Epithelial cell of prostate (primary cell): Measurements from ENCODE around the gene SPATS2.

Source experiments
- DNase-seq: peaks from one replicate; pipeline ENCODE4 v3.0.0-alpha.2; 2011; ENCODE audit warnings: low read depth, low spot score
- H3K27ac ChIP-seq: fragments of 450-650 bp; 2 replicates; pipeline ENCODE4 v1.5.1; 2017; ENCODE audit warnings: mild to moderate bottlenecking

Gene SPATS2

DNA sequence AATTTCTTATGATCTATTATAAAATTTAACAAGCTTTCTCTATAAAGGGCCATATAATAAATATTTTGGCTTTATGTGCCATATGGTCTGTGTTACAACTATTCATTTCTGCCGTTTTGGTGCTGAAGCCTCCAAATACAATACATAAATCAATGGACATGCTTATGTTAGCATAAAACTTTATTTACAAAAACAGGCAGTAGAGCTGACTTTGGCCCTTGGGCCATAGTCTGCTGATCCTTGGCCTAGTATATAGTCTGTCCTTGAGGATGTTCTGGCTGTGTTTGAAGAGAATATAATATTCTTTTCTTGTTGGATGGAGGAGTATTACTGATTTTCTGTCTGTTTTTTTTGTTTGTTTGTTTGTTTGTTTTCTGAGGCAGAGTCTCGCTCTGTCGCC lies 81.6 kb downstream of the SPATS2 start:
- H3K27ac ChIP-seq = no peak overlapping the region
- DNase-seq = no peak

GRCh38 chr12:49451468-49452259 lies 84.4 kb downstream of the SPATS2 start:
- no peak overlapping the region for H3K27ac ChIP-seq
- DNase-seq = no peak

GRCh38 chr12:49455501-49455900 lies 88.2 kb downstream of the SPATS2 start:
- no peak overlapping the region for H3K27ac ChIP-seq
- DNase-seq = no peak

DNA sequence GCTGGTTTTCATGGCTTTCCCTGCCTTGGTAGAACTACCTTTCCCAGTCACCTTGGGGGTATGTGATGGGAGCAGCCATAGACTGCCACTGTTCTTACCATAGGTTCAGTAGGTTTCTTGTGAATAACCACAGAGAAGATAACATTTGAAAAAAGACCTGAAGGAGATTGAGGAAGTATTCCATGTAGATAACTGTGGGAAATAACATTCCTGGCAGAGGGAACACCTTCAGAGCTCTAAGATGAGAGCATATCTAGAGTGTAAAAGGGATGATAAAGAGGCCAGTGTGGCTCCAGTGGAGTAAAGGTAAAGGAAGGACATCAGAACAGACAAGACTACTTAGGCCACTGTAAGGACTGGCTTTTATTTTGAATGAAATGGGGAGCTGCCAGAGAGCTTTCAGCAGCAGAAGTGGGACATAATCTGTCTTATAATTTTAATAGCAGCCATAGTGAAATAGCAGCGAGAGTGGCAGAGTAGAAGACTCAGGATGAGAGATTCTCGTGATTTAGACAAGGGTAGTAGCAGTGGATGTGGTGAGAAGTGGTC lies 88.9 kb downstream of the SPATS2 start:
- no peak overlapping the region for H3K27ac ChIP-seq
- no peak for DNase-seq

- no peak for DNase-seq
- H3K27ac ChIP-seq = no peak overlapping the region
Measured at GRCh38 chr12:49458816-49459215, 91.6 kb downstream of the SPATS2 start.

GRCh38 chr12:49461221-49461620 lies 94.0 kb downstream of the SPATS2 start:
- no peak overlapping the region for H3K27ac ChIP-seq
- no peak for DNase-seq

DNA sequence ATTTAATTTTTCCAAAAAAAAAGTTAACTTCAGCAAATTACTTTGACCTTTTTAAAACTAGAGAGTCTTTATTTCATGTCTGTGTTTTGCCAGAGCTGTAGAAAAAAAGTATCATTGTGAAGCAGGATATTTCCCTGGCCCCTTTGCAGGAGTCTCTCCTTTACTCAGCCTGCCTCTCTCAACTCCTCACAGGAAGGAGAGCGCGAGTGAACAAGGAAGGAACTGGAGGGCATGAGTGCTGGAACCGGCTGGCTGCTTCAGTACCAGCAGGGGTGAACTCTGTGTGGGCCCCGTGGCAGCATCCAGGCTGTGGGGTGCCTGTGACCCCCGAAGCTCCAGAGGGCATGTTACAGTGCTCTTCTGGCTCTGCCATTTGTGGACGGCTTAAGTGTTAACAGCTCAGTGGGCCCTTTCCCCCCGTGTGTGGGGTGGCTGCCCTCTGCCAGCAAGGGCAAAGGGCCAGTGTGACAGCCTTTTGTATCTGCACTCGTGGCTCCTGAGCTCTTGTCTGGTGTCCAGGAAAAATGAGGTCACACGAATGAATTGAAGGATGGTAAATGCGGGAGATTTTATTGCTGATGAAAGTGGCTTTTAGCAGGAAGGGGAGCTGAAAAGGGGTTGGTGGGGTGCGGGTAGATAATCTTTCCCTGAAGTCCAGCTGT lies 95.0 kb downstream of the SPATS2 start:
- H3K27ac ChIP-seq = no peak overlapping the region

DNA sequence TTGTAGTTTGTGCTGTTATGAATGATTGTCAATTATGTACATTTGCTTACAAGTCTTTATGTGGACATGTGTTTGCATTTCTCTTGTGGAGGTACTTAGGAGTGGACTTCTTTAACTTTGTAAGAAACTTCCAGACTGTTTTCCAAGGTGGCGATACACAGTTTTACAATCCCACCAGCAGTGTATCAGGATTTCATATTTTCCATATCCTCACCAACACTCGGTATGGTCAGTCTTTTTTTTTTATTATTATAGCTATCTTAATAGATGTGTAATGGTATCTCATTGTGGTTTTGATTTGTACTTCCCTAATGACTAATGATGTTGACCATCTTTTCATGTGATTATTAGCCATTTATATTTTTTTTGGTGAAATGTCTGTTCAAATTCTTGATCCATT lies 97.9 kb downstream of the SPATS2 start:
- DNase-seq = no peak
- H3K27ac ChIP-seq = no peak overlapping the region

More for the DNA sequence above, 95.0 kb downstream of the SPATS2 start:
- no peak for DNase-seq

GRCh38 chr12:49470986-49471385 lies 103.7 kb downstream of the SPATS2 start:
- DNase-seq = no peak
- H3K27ac ChIP-seq = no peak overlapping the region

DNA sequence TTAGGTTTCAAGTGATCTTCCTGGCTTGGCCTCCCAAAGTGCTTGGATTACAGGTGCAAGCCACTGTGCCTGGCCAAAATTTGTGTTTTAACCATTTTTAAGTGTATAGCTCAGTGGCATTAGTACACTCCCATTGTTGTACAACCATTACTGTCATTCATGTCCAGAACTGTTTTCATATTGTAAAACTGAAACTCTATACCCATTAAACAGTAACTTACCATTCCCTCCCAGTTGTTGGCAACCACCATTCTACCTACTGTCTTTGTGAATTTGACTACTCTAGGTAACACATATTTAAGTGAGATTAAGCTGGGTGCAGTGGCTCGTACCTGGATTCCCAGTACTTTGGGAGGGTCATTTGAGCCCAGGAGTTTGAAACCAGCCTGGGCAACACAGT lies 104.3 kb downstream of the SPATS2 start:
- DNase-seq = no peak
- no peak overlapping the region for H3K27ac ChIP-seq

GRCh38 chr12:49476091-49476490 lies 108.8 kb downstream of the SPATS2 start:
- no peak overlapping the region for H3K27ac ChIP-seq
- DNase-seq = no peak

DNA sequence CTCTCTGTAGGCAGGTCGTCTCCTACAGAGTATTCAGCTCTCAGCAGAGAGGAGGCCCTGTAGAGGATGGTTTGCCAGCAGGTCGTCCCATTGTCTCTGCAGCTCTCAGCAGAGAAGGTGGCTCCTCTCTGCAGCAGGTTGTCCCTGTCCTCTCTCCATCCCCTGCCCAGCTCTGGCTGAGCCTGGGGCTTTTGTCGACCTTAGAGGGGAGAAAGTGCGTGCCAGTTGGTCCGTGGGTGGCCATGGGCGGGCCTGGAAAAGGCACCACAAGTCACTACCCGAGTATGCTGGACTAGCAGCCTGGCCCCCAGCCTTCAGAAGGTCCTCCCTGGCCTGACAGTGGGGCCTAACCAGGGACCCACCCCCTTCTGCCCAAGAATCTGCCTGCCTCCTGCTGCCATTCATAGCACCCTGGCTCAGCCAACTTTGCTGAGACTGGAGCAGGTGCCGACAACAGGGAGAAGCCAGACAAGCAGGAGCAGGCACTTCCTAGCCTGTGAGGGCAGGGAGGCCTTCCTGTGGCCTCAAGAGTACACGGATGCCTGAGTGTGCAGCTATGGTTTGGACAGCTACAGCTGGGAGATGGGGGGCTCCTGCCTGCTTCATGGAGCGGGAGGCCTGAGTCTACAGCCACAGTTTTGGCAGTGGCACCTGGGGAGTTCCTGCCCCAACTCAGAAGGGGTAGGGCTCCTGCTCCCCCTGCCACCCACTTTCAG lies 111.8 kb downstream of the SPATS2 start:
- no peak overlapping the region for H3K27ac ChIP-seq
- no peak for DNase-seq

- H3K27ac ChIP-seq = peak overlapping the region; percentile 77
Measured at GRCh38 chr12:49482095-49483051, 115.1 kb downstream of the SPATS2 start.

GRCh38 chr12:49483619-49484018 lies 116.4 kb downstream of the SPATS2 start:
- DNase-seq = no peak

More at GRCh38 chr12:49482095-49483051, 115.1 kb downstream of the SPATS2 start:
- DNase-seq = no peak

DNA sequence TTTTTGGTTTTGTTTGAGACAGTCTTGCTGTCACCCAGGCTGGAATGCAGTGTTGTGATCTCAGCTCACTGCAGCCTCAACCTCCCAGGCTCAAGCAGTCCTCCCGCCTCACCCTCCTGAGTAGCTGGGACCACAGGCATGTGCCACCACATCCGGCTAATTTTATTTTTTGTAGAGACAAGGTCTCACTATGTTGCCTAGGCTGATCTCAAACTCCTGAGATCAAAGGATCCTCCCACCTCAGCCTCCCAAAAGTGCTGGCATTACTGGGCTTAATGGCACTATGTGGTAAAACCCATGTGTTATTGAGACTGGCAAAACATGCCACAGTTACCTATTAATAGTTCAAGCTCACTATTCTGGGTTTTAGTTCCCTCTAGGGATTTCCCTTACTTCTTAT lies 120.3 kb downstream of the SPATS2 start:
- no peak for DNase-seq
- peak overlapping the region; percentile 95 for H3K27ac ChIP-seq

More at GRCh38 chr12:49483619-49484018, 116.4 kb downstream of the SPATS2 start:
- peak overlapping the region; percentile 77 for H3K27ac ChIP-seq

DNA sequence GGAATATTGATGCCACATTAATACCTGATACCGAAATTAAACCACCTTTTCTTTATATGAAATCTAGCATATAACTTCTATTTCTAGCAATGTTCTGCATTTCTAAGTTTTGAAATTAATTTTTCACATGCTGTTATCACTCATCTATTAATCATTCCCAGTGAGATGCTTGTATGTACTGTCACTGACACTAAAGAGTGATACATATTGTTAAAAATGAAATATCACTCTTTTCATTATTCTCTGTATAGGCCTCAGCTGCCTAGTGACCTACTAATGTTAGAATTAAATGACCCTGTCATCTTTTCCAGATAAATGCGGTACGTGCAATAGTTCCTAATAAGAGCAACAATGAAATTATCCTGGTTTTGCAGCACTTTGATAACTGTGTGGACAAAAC lies 121.9 kb downstream of the SPATS2 start:
- peak overlapping the region; percentile 95 for H3K27ac ChIP-seq
- DNase-seq = no peak

DNA sequence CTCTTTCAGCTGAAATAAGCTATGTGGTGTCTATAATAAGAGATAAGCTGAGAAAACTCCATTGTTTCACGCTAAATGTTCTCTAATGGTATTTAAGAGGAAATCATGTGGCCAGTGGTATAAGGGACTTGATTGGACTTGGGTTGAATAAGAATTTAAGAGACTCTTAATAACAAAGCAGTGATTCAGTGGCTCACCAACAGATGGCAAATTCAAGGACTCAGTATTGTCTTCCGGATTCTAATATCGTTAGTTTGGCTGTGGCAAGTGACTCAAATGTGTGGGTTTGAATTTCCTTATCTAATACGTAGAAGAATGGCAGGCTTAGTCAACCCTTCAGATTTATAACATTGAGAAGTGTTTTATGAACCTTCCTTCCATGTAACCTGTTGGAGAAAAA lies 122.5 kb downstream of the SPATS2 start:
- peak; percentile 77 for DNase-seq
- H3K27ac ChIP-seq = peak overlapping the region; percentile 95

DNA sequence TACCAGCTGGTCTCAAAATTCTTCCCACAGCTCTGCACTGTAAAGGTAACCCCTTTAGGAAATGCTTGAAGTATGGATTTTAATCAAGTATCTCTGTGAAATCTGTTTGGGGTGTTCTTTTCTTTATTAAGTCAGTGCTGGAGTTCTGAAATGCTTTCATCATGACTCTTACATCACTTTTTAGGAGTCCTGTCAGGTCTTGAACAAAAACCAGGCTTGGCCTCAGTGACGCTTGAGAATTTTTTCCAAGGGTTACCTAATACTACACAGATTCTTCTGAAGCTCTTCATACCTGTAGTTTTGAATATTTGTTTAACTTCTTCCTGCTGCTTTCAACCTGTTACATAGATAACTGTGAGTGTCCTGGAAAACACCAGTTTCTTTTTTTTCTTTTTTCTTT lies 124.6 kb downstream of the SPATS2 start:
- peak; percentile 65 for DNase-seq
- H3K27ac ChIP-seq = peak overlapping the region; percentile 95

DNA sequence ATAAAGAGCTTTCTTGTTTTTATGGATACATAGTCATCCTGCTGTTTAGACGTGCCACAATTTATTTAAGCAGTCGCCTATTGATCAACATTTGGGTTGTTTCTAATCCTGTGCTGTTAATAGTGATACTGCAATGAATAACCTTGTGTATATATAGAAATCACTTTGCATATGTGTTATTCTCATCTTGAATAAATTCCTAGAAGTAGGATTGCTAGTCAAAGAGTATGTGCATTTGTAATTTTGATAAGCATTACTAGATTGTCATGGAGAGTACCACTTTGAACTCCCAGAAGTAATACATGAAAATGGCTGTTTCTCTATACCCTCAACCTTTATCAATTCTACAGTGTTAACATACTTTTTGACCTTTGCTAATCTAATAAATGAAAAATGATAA lies 126.6 kb downstream of the SPATS2 start:
- no peak overlapping the region for H3K27ac ChIP-seq
- no peak for DNase-seq
